CD4-positive, alpha-beta T cell (primary cell): ENCODE data around the gene RALGAPA1. TPM values are rescaled to one million over a fixed set of nuclear protein-coding genes. Genes with fewer than 3 reads are reported as not detected.

ENCODE experiments used
- ATAC-seq: fragments of 200-7000 bp; cut with Tn5 transposase; one replicate; pipeline ENCODE4 v1.10.0; 2022; ENCODE audit warnings: mild to moderate bottlenecking; ENCODE audit not compliant: poor library complexity
- CTCF ChIA-PET: fragments of 350-600 bp; sonication (Branson Sonifier 250); formaldehyde crosslinking; loops from one replicate; lab custom pipeline; 2021; ENCODE audit warnings: antibody characterized with exemption, inconsistent platforms; lab: Charles Lee
- POLR2A ChIA-PET: fragments of 350-600 bp; sonication (Branson Sonifier 250); formaldehyde crosslinking; loops from one replicate; lab custom pipeline; 2021; ENCODE audit warnings: antibody characterized with exemption, inconsistent platforms; lab: Charles Lee
- DNase-seq, 14 experiments: peaks; one replicate each; pipeline ENCODE4 v3.0.0-alpha.2; 2013 to 2020; ENCODE audit warnings: mixed read lengths in 2 of 14
- H3K27ac ChIP-seq, 2 donors: one replicate each; pipeline versions ENCODE4 v1.5.1 to v1.7.0; 2013; ENCODE audit warnings: low read length in 2 of 2, low read depth in 1 of 2, mild to moderate bottlenecking in 1 of 2
- H3K27me3 ChIP-seq, 2 experiments: 1 replicate in 1 of 2; 2 replicates in 1 of 2; pipeline versions ENCODE4 v1.6.1 to v1.7.0; 2013; ENCODE audit warnings: low read length in 2 of 2, control low read depth in 1 of 2, mild to moderate bottlenecking in 1 of 2, moderate library complexity in 1 of 2; ENCODE audit not compliant: insufficient read depth in 2 of 2, control insufficient read depth in 1 of 2
- H3K36me3 ChIP-seq: one replicate; pipeline ENCODE4 v1.6.1; 2013; ENCODE audit warnings: low read length, control low read depth; ENCODE audit not compliant: insufficient read depth
- H3K4me1 ChIP-seq: one replicate; pipeline ENCODE4 v1.6.1; 2013; ENCODE audit warnings: low read length, control low read depth; ENCODE audit not compliant: insufficient read depth
- H3K4me3 ChIP-seq: one replicate; pipeline ENCODE4 v1.5.1; 2013; ENCODE audit warnings: mild to moderate bottlenecking, low read length, moderate library complexity
- H3K9me3 ChIP-seq, 2 experiments: 1 replicate in 1 of 2; 2 replicates in 1 of 2; pipeline versions ENCODE4 v1.6.1 to v1.7.0; 2013; ENCODE audit warnings: low read length in 2 of 2, mild to moderate bottlenecking in 2 of 2, control low read depth in 1 of 2, moderate library complexity in 1 of 2; ENCODE audit not compliant: control insufficient read depth in 1 of 2, insufficient read depth in 1 of 2
- H3K27ac Mint-ChIP-seq: one replicate; pipeline ENCODE4 v1.8.0; 2020; ENCODE audit warnings: mixed read lengths
- H3K27me3 Mint-ChIP-seq: one replicate; pipeline ENCODE4 v1.8.0; 2021; ENCODE audit warnings: mixed read lengths
- H3K36me3 Mint-ChIP-seq: one replicate; pipeline ENCODE4 v1.8.0; 2021; ENCODE audit warnings: low read depth, mixed read lengths
- H3K4me1 Mint-ChIP-seq: one replicate; pipeline ENCODE4 v1.8.0; 2021; ENCODE audit warnings: low read depth, mixed read lengths
- H3K4me3 Mint-ChIP-seq: one replicate; pipeline ENCODE4 v1.8.0; 2020; ENCODE audit warnings: mild to moderate bottlenecking, mixed read lengths
- H3K9me3 Mint-ChIP-seq: one replicate; pipeline ENCODE4 v1.8.0; 2020; ENCODE audit warnings: mixed read lengths
- CTCF ChIP-seq: fragments of 200-600 bp; IDR thresholded peaks from one replicate; pipeline ENCODE4 v1.8.0; 2022; ENCODE audit warnings: antibody characterized with exemption, mild to moderate bottlenecking
- intact Hi-C, 2 experiments: fragments of 100-400 bp; cut with DNase I in 1 of 2; cut with micrococcal nuclease in 1 of 2; formaldehyde crosslinking; loops; one replicate each; pipeline versions ENCODE4 v1.15.1 to v1.9.0; 2023 to 2025; cut with DNase I, micrococcal nuclease
- total RNA-seq, 174 experiments: library from RNA in 2 of 174; stranded (reverse) in 2 of 174; gene quantifications; one replicate each; pipeline ENCODE4 v1.2.3 and lab custom pipeline; 2021 to 2026

RALGAPA1 gene
- total RNA-seq, 2 experiments from 2014 or later, result 72.0 to 75.5 TPM

- ChIA-PET CTCF (no interaction called here), POLR2A (no interaction called here)
- H3K27me3 Mint-ChIP-seq, result no peaks in the 10 kb centered on the region
These were observed 299.2 kb downstream of the RALGAPA1 start for GRCh38 chr14:35509846-35510245.

GRCh38 chr14:35506927-35507326 is 302.2 kb downstream of the RALGAPA1 start:
- no peak for ATAC-seq
- no peaks in the 10 kb centered on the region for H3K27me3 ChIP-seq
- Mint-ChIP-seq H3K27ac (no peak overlapping the region), H3K4me3 (no peak overlapping the region), H3K36me3 (no peaks in the 10 kb centered on the region), H3K27me3 (peaks cover 4% of the 10 kb centered on the region), H3K9me3 (no peaks in the 10 kb centered on the region), H3K4me1 (no peaks in the 10 kb centered on the region)
- DNase-seq, result no peak
- H3K36me3 ChIP-seq, result no peaks in the 10 kb centered on the region
- POLR2A ChIA-PET, result no interaction called here
- intact Hi-C loops, result no loop called here
- no peak overlapping the region for H3K27ac ChIP-seq
- no peak for TF ChIP-seq CTCF
- H3K4me3 ChIP-seq, result no peak overlapping the region
- no peaks in the 10 kb centered on the region for H3K9me3 ChIP-seq
- CTCF ChIA-PET, result no interaction called here
- no peaks in the 10 kb centered on the region for H3K4me1 ChIP-seq

More at GRCh38 chr14:35509846-35510245, 299.2 kb downstream of the RALGAPA1 start:
- Mint-ChIP-seq H3K9me3 (no peaks in the 10 kb centered on the region), H3K4me3 (no peak overlapping the region), H3K36me3 (no peaks in the 10 kb centered on the region), H3K4me1 (no peaks in the 10 kb centered on the region), H3K27ac (no peak overlapping the region)
- Histone ChIP-seq H3K27ac (no peak overlapping the region), H3K4me1 (no peaks in the 10 kb centered on the region), H3K36me3 (no peaks in the 10 kb centered on the region), H3K9me3 (peaks cover 0 to 5% of the 10 kb centered on the region in 2 experiments), H3K27me3 (no peaks in the 10 kb centered on the region), H3K4me3 (no peak overlapping the region)
- TF ChIP-seq CTCF, result no peak
- intact Hi-C loops, result no loop called here
- ATAC-seq (no peak), DNase-seq (no peak)

GRCh38 chr14:35506461-35506860 is 302.6 kb downstream of the RALGAPA1 start:
- Mint-ChIP-seq H3K4me3 (no peak overlapping the region), H3K4me1 (no peaks in the 10 kb centered on the region), H3K27ac (no peak overlapping the region), H3K36me3 (no peaks in the 10 kb centered on the region), H3K9me3 (no peaks in the 10 kb centered on the region), H3K27me3 (peaks cover 7% of the 10 kb centered on the region)
- no peak for DNase-seq
- Histone ChIP-seq H3K27ac (no peak overlapping the region), H3K4me3 (no peak overlapping the region), H3K4me1 (no peaks in the 10 kb centered on the region), H3K36me3 (no peaks in the 10 kb centered on the region), H3K27me3 (no peaks in the 10 kb centered on the region), H3K9me3 (no peaks in the 10 kb centered on the region)
- TF ChIP-seq CTCF, result no peak
- ATAC-seq, result no peak
- POLR2A ChIA-PET, result no interaction called here
- CTCF ChIA-PET, result no interaction called here
- intact Hi-C loops, result no loop called here
